22Rv1 (cell line): ENCODE results near the gene CDH2.

Experiments
- ZFX ChIP-seq: fragments of 450-650 bp; IDR thresholded peaks from 2 replicates; pipeline ENCODE4 v1.6.1; 2017; ENCODE audit warnings: antibody characterized with exemption, borderline replicate concordance
- TF ChIP-seq, protein P1 (sequence below): fragments of 450-650 bp; IDR thresholded peaks from 2 replicates; pipeline ENCODE4 v1.5.1; 2017; ENCODE audit warnings: mild to moderate bottlenecking

DNA sequence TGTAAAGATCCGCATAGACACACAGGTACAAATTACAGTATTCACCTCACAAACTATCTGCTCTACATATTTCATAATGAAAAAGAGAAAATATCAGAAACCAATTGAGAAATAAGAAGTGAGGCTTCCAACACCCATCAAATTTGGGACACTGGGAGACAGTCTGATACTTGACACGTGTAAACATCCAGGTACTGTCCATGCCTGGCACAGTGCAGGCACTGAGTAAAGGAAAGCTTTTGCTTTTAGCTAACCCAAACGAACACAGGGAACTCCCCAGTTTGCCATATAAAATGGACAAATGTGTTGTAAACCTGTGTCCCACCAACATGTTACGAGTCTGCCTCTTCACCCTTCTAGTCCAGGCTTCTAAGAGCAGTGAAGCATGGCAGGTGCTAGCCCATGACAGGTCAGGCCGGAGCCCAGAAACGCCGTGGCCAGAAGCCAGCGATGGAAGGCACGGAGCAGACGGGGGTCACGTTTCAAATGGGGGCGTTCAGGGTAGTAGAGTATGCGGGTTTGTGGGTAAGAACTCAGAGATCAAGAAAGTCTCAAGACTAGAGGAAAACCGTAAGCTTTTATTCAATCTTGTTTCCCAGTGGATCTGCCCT, 27.0 kb downstream of the CDH2 start:
- TF ChIP-seq, protein P1, sequence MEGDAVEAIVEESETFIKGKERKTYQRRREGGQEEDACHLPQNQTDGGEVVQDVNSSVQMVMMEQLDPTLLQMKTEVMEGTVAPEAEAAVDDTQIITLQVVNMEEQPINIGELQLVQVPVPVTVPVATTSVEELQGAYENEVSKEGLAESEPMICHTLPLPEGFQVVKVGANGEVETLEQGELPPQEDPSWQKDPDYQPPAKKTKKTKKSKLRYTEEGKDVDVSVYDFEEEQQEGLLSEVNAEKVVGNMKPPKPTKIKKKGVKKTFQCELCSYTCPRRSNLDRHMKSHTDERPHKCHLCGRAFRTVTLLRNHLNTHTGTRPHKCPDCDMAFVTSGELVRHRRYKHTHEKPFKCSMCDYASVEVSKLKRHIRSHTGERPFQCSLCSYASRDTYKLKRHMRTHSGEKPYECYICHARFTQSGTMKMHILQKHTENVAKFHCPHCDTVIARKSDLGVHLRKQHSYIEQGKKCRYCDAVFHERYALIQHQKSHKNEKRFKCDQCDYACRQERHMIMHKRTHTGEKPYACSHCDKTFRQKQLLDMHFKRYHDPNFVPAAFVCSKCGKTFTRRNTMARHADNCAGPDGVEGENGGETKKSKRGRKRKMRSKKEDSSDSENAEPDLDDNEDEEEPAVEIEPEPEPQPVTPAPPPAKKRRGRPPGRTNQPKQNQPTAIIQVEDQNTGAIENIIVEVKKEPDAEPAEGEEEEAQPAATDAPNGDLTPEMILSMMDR: no peak
- TF ChIP-seq ZFX: no peak
